ENCODE measurements around the gene MCTP2.

MCTP2 gene

GRCh38 chr15:94293411-94294402 is 62.3 kb downstream of the MCTP2 start:
- H3K4me1 ChIP-seq (ENCODE audit: control insufficient read depth, insufficient read depth, low read length): no peaks in the 10 kb centered on the region
- H3K4me3 ChIP-seq (ENCODE audit: low read depth, low read length): no peak overlapping the region
- TF ChIP-seq, protein P1, sequence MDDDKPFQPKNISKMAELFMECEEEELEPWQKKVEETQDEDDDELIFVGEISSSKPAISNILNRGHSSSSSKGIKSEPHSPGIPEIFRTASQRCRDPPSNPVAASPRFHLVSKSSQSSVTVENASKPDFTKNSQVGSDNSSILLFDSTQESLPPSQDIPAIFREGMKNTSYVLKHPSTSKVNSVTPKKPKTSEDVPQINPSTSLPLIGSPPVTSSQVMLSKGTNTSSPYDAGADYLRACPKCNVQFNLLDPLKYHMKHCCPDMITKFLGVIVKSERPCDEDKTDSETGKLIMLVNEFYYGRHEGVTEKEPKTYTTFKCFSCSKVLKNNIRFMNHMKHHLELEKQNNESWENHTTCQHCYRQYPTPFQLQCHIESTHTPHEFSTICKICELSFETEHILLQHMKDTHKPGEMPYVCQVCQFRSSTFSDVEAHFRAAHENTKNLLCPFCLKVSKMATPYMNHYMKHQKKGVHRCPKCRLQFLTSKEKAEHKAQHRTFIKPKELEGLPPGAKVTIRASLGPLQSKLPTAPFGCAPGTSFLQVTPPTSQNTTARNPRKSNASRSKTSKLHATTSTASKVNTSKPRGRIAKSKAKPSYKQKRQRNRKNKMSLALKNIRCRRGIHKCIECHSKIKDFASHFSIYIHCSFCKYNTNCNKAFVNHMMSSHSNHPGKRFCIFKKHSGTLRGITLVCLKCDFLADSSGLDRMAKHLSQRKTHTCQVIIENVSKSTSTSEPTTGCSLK (tag by site-specific recombination; IDR thresholded peaks at IDR 0.05): no peak
- TF ChIP-seq PATZ1 (tag by site-specific recombination; IDR thresholded peaks at IDR 0.05): no peak
- no peak for TF ChIP-seq KLF16 (tag by site-specific recombination; IDR thresholded peaks at IDR 0.05)
- no peak for TF ChIP-seq ZNF747 (tag by site-specific recombination; IDR thresholded peaks at IDR 0.05)
- no peak for TF ChIP-seq ZNF366 (tag by site-specific recombination; conservative IDR thresholded peaks at IDR 0.05)
- no peak for TF ChIP-seq ZNF660 (tag by site-specific recombination; IDR thresholded peaks at IDR 0.05)
- no peak for TF ChIP-seq ZNF221 (tag by site-specific recombination; IDR thresholded peaks at IDR 0.05; ENCODE audit: borderline replicate concordance)
- TF ChIP-seq, protein P2, sequence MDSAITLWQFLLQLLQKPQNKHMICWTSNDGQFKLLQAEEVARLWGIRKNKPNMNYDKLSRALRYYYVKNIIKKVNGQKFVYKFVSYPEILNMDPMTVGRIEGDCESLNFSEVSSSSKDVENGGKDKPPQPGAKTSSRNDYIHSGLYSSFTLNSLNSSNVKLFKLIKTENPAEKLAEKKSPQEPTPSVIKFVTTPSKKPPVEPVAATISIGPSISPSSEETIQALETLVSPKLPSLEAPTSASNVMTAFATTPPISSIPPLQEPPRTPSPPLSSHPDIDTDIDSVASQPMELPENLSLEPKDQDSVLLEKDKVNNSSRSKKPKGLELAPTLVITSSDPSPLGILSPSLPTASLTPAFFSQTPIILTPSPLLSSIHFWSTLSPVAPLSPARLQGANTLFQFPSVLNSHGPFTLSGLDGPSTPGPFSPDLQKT (IDR thresholded peaks at IDR 0.05; ENCODE audit: borderline replicate concordance, low read depth, low read length): no peak
- TF ChIP-seq ZNF112 (tag by site-specific recombination; IDR thresholded peaks at IDR 0.05): no peak
- no peak for TF ChIP-seq INSM2 (tag by site-specific recombination; IDR thresholded peaks at IDR 0.05)
- TF ChIP-seq ZNF266 (tag by site-specific recombination; IDR thresholded peaks at IDR 0.05; ENCODE audit: low read depth): no peak
- TF ChIP-seq ZBTB21 (tag by site-specific recombination; IDR thresholded peaks at IDR 0.05): no peak
- TF ChIP-seq, protein P3, sequence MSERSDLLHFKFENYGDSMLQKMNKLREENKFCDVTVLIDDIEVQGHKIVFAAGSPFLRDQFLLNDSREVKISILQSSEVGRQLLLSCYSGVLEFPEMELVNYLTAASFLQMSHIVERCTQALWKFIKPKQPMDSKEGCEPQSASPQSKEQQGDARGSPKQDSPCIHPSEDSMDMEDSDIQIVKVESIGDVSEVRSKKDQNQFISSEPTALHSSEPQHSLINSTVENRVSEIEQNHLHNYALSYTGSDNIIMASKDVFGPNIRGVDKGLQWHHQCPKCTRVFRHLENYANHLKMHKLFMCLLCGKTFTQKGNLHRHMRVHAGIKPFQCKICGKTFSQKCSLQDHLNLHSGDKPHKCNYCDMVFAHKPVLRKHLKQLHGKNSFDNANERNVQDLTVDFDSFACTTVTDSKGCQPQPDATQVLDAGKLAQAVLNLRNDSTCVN (tag by site-specific recombination; optimal IDR thresholded peaks at IDR 0.05): no peak
- TF ChIP-seq ZNF670 (tag by site-specific recombination; IDR thresholded peaks at IDR 0.05; ENCODE audit: low read depth): no peak
- TF ChIP-seq OVOL3 (tag by site-specific recombination; IDR thresholded peaks at IDR 0.05): no peak
- no peak for TF ChIP-seq ZFP69B (tag by site-specific recombination; IDR thresholded peaks at IDR 0.05)
- TF ChIP-seq, protein P4, sequence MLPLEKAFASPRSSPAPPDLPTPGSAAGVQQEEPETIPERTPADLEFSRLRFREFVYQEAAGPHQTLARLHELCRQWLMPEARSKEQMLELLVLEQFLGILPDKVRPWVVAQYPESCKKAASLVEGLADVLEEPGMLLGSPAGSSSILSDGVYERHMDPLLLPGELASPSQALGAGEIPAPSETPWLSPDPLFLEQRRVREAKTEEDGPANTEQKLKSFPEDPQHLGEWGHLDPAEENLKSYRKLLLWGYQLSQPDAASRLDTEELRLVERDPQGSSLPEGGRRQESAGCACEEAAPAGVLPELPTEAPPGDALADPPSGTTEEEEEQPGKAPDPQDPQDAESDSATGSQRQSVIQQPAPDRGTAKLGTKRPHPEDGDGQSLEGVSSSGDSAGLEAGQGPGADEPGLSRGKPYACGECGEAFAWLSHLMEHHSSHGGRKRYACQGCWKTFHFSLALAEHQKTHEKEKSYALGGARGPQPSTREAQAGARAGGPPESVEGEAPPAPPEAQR (tag by site-specific recombination; IDR thresholded peaks at IDR 0.05): no peak
- no peak for TF ChIP-seq ZBTB6 (tag by site-specific recombination; IDR thresholded peaks at IDR 0.05)
- CTCF ChIA-PET: no interaction called here
- H3K36me3 ChIP-seq (ENCODE audit: control insufficient read depth in 2 of 2, insufficient read depth in 1 of 2, low read length in 2 of 2): no peaks in the 10 kb centered on the region
- H3K9me3 ChIP-seq (ENCODE audit: control insufficient read depth, insufficient read depth, low read depth, low read length): no peaks in the 10 kb centered on the region; the same call in 1 of the 2 replicates
- POLR2A ChIA-PET: no interaction called here
- H3K27ac ChIP-seq (ENCODE audit: extremely low read depth, low read depth, low read length): no peak overlapping the region
